Kidney epithelial cell (primary cell): ENCODE results near the gene PLXNB2. TPM values are rescaled to one million over a fixed set of nuclear protein-coding genes. Genes with fewer than 3 reads are reported as not detected.
"Not testable (repeated sequence)": the region's sequence is repeated elsewhere in the genome, so short reads cannot be mapped to it uniquely, and the experiment has no call there.

ENCODE experiments used
- DNase-seq: peaks from one replicate; pipeline ENCODE4 v3.0.0-alpha.2; 2010; ENCODE audit warnings: low read depth
- H3K27me3 ChIP-seq: 2 replicates; pipeline ENCODE4 v1.6.0; 2011; ENCODE audit warnings: low read length; ENCODE audit not compliant: control insufficient read depth, insufficient read depth
- H3K36me3 ChIP-seq: 2 replicates; pipeline ENCODE4 v1.5.1; 2011; ENCODE audit warnings: low read length; ENCODE audit not compliant: control insufficient read depth, insufficient read depth
- H3K4me3 ChIP-seq: 2 replicates; pipeline ENCODE4 v1.5.1; 2011; ENCODE audit warnings: low read depth, mild to moderate bottlenecking, control low read depth, low read length
- total RNA-seq: library from RNA; depleted of rRNA; stranded (reverse); fragments of >200 nt; gene quantifications from 2 replicates; pipeline ENCODE4 v1.2.3, GENCODE V29; 2015
- TF ChIP-seq, protein P1 (sequence below): IDR thresholded peaks from 2 replicates; pipeline ENCODE4 v1.5.1; 2011; ENCODE audit warnings: mild to moderate bottlenecking, moderate library complexity, low read length, control low read depth, inconsistent platforms; ENCODE audit not compliant: insufficient read depth, poor library complexity, severe bottlenecking

Gene PLXNB2
- total RNA-seq, 1 donor from 2014 or later, result 251 TPM

DNA sequence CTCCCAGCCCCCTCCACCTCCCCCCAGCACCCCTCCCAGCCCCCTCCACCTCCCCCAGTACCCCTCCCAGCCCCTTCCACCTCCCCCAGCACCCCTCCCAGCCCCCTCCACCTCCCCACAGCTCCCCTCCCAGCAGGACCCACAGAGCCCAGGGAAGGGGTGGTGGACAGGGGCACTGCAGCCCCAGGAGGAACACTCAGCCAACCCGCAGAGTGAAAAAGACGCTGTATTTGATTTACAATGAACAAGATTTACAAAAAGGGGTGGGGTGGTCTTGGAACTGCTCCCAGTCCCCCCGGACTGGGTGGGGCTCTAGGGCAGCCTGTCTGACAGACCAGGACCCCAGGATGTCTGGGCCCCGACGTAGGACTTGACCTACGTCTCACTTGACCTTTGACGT lies 32.7 kb downstream of the PLXNB2 start:
- TF ChIP-seq, protein P1, sequence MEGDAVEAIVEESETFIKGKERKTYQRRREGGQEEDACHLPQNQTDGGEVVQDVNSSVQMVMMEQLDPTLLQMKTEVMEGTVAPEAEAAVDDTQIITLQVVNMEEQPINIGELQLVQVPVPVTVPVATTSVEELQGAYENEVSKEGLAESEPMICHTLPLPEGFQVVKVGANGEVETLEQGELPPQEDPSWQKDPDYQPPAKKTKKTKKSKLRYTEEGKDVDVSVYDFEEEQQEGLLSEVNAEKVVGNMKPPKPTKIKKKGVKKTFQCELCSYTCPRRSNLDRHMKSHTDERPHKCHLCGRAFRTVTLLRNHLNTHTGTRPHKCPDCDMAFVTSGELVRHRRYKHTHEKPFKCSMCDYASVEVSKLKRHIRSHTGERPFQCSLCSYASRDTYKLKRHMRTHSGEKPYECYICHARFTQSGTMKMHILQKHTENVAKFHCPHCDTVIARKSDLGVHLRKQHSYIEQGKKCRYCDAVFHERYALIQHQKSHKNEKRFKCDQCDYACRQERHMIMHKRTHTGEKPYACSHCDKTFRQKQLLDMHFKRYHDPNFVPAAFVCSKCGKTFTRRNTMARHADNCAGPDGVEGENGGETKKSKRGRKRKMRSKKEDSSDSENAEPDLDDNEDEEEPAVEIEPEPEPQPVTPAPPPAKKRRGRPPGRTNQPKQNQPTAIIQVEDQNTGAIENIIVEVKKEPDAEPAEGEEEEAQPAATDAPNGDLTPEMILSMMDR, result no peak
- H3K36me3 ChIP-seq, result no peaks in the 10 kb centered on the region
- H3K4me3 ChIP-seq, result no peak overlapping the region
- no peaks in the 10 kb centered on the region for H3K27me3 ChIP-seq
- DNase-seq, result no peak

DNA sequence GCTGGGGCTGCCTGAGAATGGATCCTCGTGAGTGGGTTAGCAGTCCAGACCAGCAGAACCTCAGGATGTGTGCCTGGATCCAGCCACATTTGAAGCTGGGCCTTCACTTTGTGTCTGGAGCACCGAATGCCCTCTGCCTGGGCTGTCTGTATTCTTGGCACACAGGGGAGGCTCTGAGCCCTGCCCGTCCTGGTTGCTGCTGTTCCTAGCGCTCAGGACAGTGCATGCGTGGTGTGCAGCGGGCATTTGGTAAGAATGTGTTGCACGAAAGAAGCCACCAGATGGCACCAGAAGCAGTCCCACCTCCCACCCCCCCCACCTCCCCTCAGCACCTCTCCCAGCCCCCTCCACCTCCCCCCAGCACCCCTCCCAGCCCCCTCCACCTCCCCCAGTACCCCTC lies 33.1 kb downstream of the PLXNB2 start:
- no peaks in the 10 kb centered on the region for H3K36me3 ChIP-seq
- H3K27me3 ChIP-seq, result no peaks in the 10 kb centered on the region
- DNase-seq, result no peak
- TF ChIP-seq, protein P1, result peak; percentile 33
- no peak overlapping the region for H3K4me3 ChIP-seq

DNA sequence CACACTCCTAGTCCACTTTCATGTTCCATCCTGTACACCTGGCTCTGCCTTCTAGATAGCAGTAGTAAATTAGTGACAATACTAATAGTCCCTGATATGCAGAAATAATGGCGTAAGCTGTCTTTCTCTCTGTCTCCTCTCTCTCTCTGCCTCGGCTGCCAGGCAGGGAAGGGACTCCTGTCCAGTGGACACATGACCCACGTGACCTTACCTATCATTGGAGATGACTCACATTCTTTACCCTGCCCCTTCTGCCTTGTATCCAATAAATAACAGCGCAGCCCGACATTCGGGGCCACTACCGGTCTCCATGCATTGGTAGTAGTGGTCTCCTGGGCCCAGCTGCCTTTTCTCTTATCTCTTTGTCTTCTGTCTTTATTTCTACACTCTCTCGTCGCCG lies 33.7 kb downstream of the PLXNB2 start:
- H3K4me3 ChIP-seq, H3K36me3 ChIP-seq, DNase-seq, H3K27me3 ChIP-seq: not testable (repeated sequence)

DNA sequence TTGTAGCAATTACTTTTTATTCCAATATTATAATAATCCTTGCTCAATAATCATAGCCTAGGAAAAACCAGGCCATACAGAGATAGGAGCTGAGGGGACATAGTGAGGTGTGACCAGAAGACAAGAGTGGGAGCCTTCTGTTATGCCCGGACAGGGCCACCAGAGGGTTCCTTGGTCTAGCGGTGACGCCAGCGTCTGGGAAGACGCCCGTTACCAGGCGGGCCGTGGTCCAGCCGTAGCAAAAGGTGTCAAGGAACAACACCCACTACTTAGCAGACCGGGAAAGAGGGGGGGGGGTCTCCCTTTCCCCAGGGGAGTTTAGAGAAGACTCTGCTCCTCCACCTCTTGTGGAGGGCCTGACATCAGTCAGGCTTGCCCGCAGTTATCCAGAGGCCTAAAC lies 34.1 kb downstream of the PLXNB2 start:
- H3K4me3 ChIP-seq, H3K27me3 ChIP-seq, H3K36me3 ChIP-seq, DNase-seq: not testable (repeated sequence)
- TF ChIP-seq, protein P1, result peak; percentile 7

DNA sequence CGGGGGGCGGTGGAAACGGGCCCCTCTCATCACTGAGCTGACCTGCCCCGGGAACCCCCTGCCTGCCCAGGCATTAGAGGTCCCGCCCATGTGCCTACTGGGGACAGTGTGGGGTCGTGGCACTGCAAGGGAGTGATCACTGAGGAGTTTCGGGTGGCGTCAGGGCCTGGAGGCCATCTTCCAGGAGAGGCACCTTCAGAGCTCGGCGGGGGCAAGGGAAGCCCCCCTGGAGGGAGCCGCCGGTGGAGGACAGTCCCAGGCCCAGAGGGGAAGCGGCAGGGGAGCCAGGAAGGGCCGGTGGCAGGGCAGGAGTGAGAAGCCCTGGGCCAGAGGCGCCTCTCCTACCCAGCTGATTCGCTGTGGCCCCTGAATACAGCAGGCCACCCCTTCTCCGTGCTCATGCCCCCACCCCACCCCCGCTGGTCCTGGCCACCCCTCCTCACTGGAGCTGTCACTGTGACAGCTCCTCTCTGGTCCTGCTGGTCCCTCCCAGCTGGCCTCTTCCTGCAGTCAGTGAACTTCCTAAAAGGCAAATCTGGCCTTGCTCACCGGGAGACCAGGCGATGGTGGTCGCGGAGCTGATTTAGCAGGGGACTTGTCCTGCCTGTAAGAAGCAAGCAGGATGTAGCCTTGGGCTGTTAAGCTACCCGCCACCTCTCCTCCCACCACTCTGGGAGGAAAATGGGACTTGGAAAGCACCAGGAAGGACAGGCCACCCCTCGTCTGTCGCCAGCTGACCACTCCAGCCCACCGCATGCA lies 35.2 kb downstream of the PLXNB2 start:
- no peak for DNase-seq
- H3K4me3 ChIP-seq, result no peak overlapping the region
- H3K27me3 ChIP-seq, result peaks cover 2% of the 10 kb centered on the region
- H3K36me3 ChIP-seq, result no peaks in the 10 kb centered on the region
- TF ChIP-seq, protein P1, result no peak

DNA sequence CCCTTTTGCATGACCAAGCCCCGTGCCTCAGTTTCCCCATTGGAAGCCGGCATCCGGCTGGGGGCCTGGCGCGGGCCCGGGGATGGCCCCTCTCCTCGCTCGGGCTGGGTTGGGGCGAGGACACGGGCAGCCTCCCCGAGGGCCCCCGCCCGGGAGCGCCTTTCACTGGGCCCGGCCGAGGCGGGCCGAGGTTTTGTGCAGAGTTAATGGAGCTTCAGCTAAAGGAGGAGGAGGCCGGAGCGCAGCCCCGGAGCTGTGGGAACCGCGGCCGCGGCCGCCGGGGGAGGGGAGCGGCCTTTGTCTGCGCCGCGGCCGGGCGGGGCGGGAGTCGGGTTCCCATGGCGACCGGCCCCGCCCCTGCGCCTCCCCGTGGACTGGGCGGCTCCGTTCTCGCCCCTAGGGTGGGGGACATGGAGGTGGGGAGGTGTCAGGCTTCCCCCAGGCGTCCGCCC lies 35.9 kb downstream of the PLXNB2 start:
- Histone ChIP-seq H3K27me3 (peaks cover 5% of the 10 kb centered on the region), H3K36me3 (no peaks in the 10 kb centered on the region), H3K4me3 (no peak overlapping the region)
- TF ChIP-seq, protein P1, result no peak
- DNase-seq, result no peak
